ENCODE data around the gene SYVN1.
A peak's percentile ranks its signal among the peaks of the same experiment; 100 is the strongest.

SYVN1 gene

DNA sequence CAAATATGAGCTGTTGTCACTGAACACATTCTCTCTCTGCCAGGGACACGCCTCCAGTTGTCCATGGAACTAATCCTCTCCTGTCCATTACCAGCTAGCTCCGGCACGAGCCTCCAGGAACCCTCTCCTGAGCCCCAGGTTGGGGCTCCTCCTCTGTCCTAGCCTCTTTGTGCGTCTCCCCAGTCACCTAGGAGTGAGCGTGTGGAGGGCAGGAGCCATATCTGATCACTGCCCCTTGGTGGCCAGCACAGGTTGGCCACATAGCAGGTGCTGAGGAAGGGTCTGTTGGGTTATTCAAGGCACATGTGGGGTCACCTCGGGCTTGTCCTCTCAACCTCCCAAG lies 2.5 kb downstream of the SYVN1 start:
- H3K27me3 ChIP-seq (ENCODE audit: insufficient read depth, low read length, poor library complexity, severe bottlenecking) = no peaks in the 10 kb centered on the region
- H3K79me2 ChIP-seq (ENCODE audit: insufficient read depth, low read length) = peaks cover 26% of the 10 kb centered on the region
- H3K9me3 ChIP-seq (ENCODE audit: insufficient read depth, low read depth, low read length) = no peaks in the 10 kb centered on the region
- H3K4me3 ChIP-seq (ENCODE audit: low read length, poor library complexity, severe bottlenecking) = no peak overlapping the region
- H3K36me3 ChIP-seq (ENCODE audit: insufficient read depth, low read length) = peaks cover 45% of the 10 kb centered on the region
- H3K9ac ChIP-seq (ENCODE audit: low read depth, low read length, poor library complexity, severe bottlenecking) = no peak overlapping the region
- no peaks in the 10 kb centered on the region for H3K9me2 ChIP-seq (replicated peaks; ENCODE audit: low read depth, low read length)
- H3F3A ChIP-seq (ENCODE audit: low read depth) = no peaks in the 10 kb centered on the region
- H3K4me2 ChIP-seq (ENCODE audit: low read depth, low read length, poor library complexity, severe bottlenecking) = peak overlapping the region; percentile 98
- peaks cover 24% of the 10 kb centered on the region for H3K4me1 ChIP-seq (ENCODE audit: insufficient read depth, low read length, poor library complexity, severe bottlenecking)
- H4K20me1 ChIP-seq (ENCODE audit: insufficient read depth, low read length, poor library complexity, severe bottlenecking) = peaks cover 21% of the 10 kb centered on the region
- no peak overlapping the region for H2AFZ ChIP-seq (ENCODE audit: low read length)
- TF ChIP-seq, protein P1, sequence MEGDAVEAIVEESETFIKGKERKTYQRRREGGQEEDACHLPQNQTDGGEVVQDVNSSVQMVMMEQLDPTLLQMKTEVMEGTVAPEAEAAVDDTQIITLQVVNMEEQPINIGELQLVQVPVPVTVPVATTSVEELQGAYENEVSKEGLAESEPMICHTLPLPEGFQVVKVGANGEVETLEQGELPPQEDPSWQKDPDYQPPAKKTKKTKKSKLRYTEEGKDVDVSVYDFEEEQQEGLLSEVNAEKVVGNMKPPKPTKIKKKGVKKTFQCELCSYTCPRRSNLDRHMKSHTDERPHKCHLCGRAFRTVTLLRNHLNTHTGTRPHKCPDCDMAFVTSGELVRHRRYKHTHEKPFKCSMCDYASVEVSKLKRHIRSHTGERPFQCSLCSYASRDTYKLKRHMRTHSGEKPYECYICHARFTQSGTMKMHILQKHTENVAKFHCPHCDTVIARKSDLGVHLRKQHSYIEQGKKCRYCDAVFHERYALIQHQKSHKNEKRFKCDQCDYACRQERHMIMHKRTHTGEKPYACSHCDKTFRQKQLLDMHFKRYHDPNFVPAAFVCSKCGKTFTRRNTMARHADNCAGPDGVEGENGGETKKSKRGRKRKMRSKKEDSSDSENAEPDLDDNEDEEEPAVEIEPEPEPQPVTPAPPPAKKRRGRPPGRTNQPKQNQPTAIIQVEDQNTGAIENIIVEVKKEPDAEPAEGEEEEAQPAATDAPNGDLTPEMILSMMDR (conservative IDR thresholded peaks at IDR 0.05; ENCODE audit: low read length) = no peak
- TF ChIP-seq EZH2phosphoT487 (IDR thresholded peaks at IDR 0.05; ENCODE audit: borderline replicate concordance) = no peak

DNA sequence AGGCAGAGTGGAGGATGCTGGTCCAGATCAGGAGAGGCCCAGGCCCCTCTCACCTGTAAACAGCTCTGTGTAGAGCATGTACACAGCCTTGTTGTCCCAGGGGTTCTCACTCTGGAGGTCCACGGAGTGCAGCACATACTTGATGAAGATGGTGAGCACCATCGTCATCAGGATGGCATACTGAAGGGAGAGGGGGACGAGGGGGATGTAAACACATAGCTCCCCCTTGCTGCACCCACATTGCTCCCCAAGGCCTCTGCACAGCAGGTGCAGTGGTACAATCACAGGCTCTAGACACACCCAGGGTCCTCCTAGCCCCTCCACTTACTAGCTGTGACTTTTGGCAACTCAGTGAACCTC lies 2.9 kb downstream of the SYVN1 start:
- H3K4me2 ChIP-seq (ENCODE audit: low read depth, low read length, poor library complexity, severe bottlenecking) = no peak overlapping the region
- H3F3A ChIP-seq (ENCODE audit: low read depth) = no peaks in the 10 kb centered on the region
- H3K9me3 ChIP-seq (ENCODE audit: insufficient read depth, low read depth, low read length) = no peaks in the 10 kb centered on the region
- no peaks in the 10 kb centered on the region for H3K27me3 ChIP-seq (ENCODE audit: insufficient read depth, low read length, poor library complexity, severe bottlenecking)
- H3K9ac ChIP-seq (ENCODE audit: low read depth, low read length, poor library complexity, severe bottlenecking) = no peak overlapping the region
- H2AFZ ChIP-seq (ENCODE audit: low read length) = no peak overlapping the region
- TF ChIP-seq, protein P1 (conservative IDR thresholded peaks at IDR 0.05; ENCODE audit: low read length) = no peak
- no peak for TF ChIP-seq EZH2phosphoT487 (IDR thresholded peaks at IDR 0.05; ENCODE audit: borderline replicate concordance)
- H3K36me3 ChIP-seq (ENCODE audit: insufficient read depth, low read length) = peaks cover 49% of the 10 kb centered on the region
- no peak overlapping the region for H3K4me3 ChIP-seq (ENCODE audit: low read length, poor library complexity, severe bottlenecking)
- H3K79me2 ChIP-seq (ENCODE audit: insufficient read depth, low read length) = peaks cover 26% of the 10 kb centered on the region
- peaks cover 21% of the 10 kb centered on the region for H4K20me1 ChIP-seq (ENCODE audit: insufficient read depth, low read length, poor library complexity, severe bottlenecking)
- H3K9me2 ChIP-seq (replicated peaks; ENCODE audit: low read depth, low read length) = no peaks in the 10 kb centered on the region
- H3K4me1 ChIP-seq (ENCODE audit: insufficient read depth, low read length, poor library complexity, severe bottlenecking) = peaks cover 24% of the 10 kb centered on the region

DNA sequence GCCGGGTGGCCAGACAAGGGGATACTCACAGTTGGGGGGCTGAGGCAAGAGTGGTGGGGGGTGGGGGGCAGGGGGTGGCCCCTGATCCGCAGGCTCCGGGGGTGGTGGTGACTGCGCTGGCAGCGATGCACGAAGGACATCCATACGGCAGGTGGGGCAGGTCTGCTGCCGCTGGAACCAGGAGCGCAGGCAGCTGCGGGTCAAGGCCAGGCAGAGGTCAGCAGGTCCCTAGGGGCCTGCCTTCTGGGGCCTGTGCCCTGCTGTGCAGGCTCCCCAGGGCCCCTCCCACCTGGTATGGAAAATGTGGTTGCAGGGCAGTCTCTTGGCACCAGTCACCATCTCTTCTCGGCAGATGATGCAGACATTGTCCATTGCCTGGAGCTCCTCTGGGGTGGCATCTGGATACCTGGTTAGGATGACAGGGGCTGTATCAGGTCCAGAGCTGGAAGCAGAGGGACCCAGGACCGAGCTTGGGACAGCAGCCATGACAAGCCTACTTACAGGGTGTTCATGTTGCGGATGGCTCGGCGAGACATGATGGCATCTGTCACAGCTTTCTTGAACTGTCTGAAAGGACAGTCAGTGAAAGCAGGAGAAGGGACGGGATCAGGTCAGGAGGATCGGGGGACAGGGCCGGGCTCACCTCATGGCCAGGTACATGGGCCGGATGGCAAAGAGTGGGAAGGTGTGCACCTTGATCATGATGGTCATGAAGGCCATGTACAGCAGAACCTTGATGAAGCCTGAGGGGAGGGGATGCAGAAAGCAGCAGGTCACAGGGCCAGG lies 3.5 kb downstream of the SYVN1 start:
- H3K79me2 ChIP-seq (ENCODE audit: insufficient read depth, low read length) = peaks cover 26% of the 10 kb centered on the region
- TF ChIP-seq, protein P1 (conservative IDR thresholded peaks at IDR 0.05; ENCODE audit: low read length) = no peak
- TF ChIP-seq EZH2phosphoT487 (IDR thresholded peaks at IDR 0.05; ENCODE audit: borderline replicate concordance) = no peak
- H3K4me2 ChIP-seq (ENCODE audit: low read depth, low read length, poor library complexity, severe bottlenecking) = no peak overlapping the region
- H3K9ac ChIP-seq (ENCODE audit: low read depth, low read length, poor library complexity, severe bottlenecking) = no peak overlapping the region
- peaks cover 53% of the 10 kb centered on the region for H3K36me3 ChIP-seq (ENCODE audit: insufficient read depth, low read length)
- H3F3A ChIP-seq (ENCODE audit: low read depth) = no peaks in the 10 kb centered on the region
- H3K4me1 ChIP-seq (ENCODE audit: insufficient read depth, low read length, poor library complexity, severe bottlenecking) = peaks cover 20% of the 10 kb centered on the region
- H4K20me1 ChIP-seq (ENCODE audit: insufficient read depth, low read length, poor library complexity, severe bottlenecking) = peaks cover 21% of the 10 kb centered on the region
- H3K27me3 ChIP-seq (ENCODE audit: insufficient read depth, low read length, poor library complexity, severe bottlenecking) = no peaks in the 10 kb centered on the region
- H3K9me3 ChIP-seq (ENCODE audit: insufficient read depth, low read depth, low read length) = no peaks in the 10 kb centered on the region
- no peak overlapping the region for H2AFZ ChIP-seq (ENCODE audit: low read length)
- H3K9me2 ChIP-seq (replicated peaks; ENCODE audit: low read depth, low read length) = no peaks in the 10 kb centered on the region
- H3K4me3 ChIP-seq (ENCODE audit: low read length, poor library complexity, severe bottlenecking) = no peak overlapping the region

All from Loucy (cell line).